CD4-positive, alpha-beta T cell (primary cell): Measurements from ENCODE around the gene ZNF23. TPM values are rescaled to one million over a fixed set of nuclear protein-coding genes. Genes with fewer than 3 reads are reported as not detected.

ENCODE experiments used
- ATAC-seq: fragments of 200-7000 bp; cut with Tn5 transposase; one replicate; pipeline ENCODE4 v1.10.0; 2022; ENCODE audit warnings: mild to moderate bottlenecking; ENCODE audit not compliant: poor library complexity
- CTCF ChIA-PET: fragments of 350-600 bp; sonication (Branson Sonifier 250); formaldehyde crosslinking; loops from one replicate; lab custom pipeline; 2021; ENCODE audit warnings: antibody characterized with exemption, inconsistent platforms; lab: Charles Lee
- POLR2A ChIA-PET: fragments of 350-600 bp; sonication (Branson Sonifier 250); formaldehyde crosslinking; loops from one replicate; lab custom pipeline; 2021; ENCODE audit warnings: antibody characterized with exemption, inconsistent platforms; lab: Charles Lee
- DNase-seq, 14 experiments: peaks; one replicate each; pipeline ENCODE4 v3.0.0-alpha.2; 2013 to 2020; ENCODE audit warnings: mixed read lengths in 2 of 14
- H3K27ac ChIP-seq, 2 donors: one replicate each; pipeline versions ENCODE4 v1.5.1 to v1.7.0; 2013; ENCODE audit warnings: low read length in 2 of 2, low read depth in 1 of 2, mild to moderate bottlenecking in 1 of 2
- H3K27me3 ChIP-seq, 2 experiments: 1 replicate in 1 of 2; 2 replicates in 1 of 2; pipeline versions ENCODE4 v1.6.1 to v1.7.0; 2013; ENCODE audit warnings: low read length in 2 of 2, control low read depth in 1 of 2, mild to moderate bottlenecking in 1 of 2, moderate library complexity in 1 of 2; ENCODE audit not compliant: insufficient read depth in 2 of 2, control insufficient read depth in 1 of 2
- H3K36me3 ChIP-seq: one replicate; pipeline ENCODE4 v1.6.1; 2013; ENCODE audit warnings: low read length, control low read depth; ENCODE audit not compliant: insufficient read depth
- H3K4me1 ChIP-seq: one replicate; pipeline ENCODE4 v1.6.1; 2013; ENCODE audit warnings: low read length, control low read depth; ENCODE audit not compliant: insufficient read depth
- H3K4me3 ChIP-seq: one replicate; pipeline ENCODE4 v1.5.1; 2013; ENCODE audit warnings: mild to moderate bottlenecking, low read length, moderate library complexity
- H3K9me3 ChIP-seq, 2 experiments: 1 replicate in 1 of 2; 2 replicates in 1 of 2; pipeline versions ENCODE4 v1.6.1 to v1.7.0; 2013; ENCODE audit warnings: low read length in 2 of 2, mild to moderate bottlenecking in 2 of 2, control low read depth in 1 of 2, moderate library complexity in 1 of 2; ENCODE audit not compliant: control insufficient read depth in 1 of 2, insufficient read depth in 1 of 2
- H3K27ac Mint-ChIP-seq: one replicate; pipeline ENCODE4 v1.8.0; 2020; ENCODE audit warnings: mixed read lengths
- H3K27me3 Mint-ChIP-seq: one replicate; pipeline ENCODE4 v1.8.0; 2021; ENCODE audit warnings: mixed read lengths
- H3K36me3 Mint-ChIP-seq: one replicate; pipeline ENCODE4 v1.8.0; 2021; ENCODE audit warnings: low read depth, mixed read lengths
- H3K4me1 Mint-ChIP-seq: one replicate; pipeline ENCODE4 v1.8.0; 2021; ENCODE audit warnings: low read depth, mixed read lengths
- H3K4me3 Mint-ChIP-seq: one replicate; pipeline ENCODE4 v1.8.0; 2020; ENCODE audit warnings: mild to moderate bottlenecking, mixed read lengths
- H3K9me3 Mint-ChIP-seq: one replicate; pipeline ENCODE4 v1.8.0; 2020; ENCODE audit warnings: mixed read lengths
- intact Hi-C, 2 experiments: fragments of 100-400 bp; cut with DNase I in 1 of 2; cut with micrococcal nuclease in 1 of 2; formaldehyde crosslinking; loops; one replicate each; pipeline versions ENCODE4 v1.15.1 to v1.9.0; 2023 to 2025; cut with DNase I, micrococcal nuclease
- total RNA-seq, 174 experiments: library from RNA in 2 of 174; stranded (reverse) in 2 of 174; gene quantifications; one replicate each; pipeline ENCODE4 v1.2.3 and lab custom pipeline; 2021 to 2026
- TF ChIP-seq, protein P1 (sequence below): fragments of 200-600 bp; IDR thresholded peaks from one replicate; pipeline ENCODE4 v1.8.0; 2022; ENCODE audit warnings: antibody characterized with exemption, mild to moderate bottlenecking

The ZNF23 gene
- total RNA-seq, 2 experiments from 2014 or later = 7.0 to 8.4 TPM

DNA sequence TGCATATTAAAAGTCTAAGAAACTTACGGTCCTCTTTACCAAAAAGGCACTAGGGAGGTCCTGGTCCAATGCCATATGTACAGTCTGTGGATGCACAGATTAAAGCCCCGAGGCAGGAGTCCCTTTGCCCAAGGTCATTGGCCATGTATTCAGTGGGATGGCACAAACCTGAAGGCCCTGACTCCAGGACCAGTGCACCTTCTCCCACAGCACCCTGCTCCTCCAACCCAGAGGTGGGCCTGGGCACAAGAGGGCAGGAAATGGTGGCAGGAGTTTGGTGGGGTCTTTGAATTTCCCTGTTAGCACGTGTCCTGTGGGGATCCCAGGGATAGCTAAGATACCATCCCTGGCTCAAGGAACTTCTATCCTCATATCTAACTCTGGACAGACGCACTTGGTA lies 48.7 kb downstream of the ZNF23 start:
- DNase-seq = no peak
- Histone ChIP-seq H3K27me3 (peaks cover 5 to 30% of the 10 kb centered on the region in 2 experiments), H3K4me1 (peaks cover 8% of the 10 kb centered on the region), H3K9me3 (no peaks in the 10 kb centered on the region), H3K36me3 (no peaks in the 10 kb centered on the region), H3K4me3 (no peak overlapping the region), H3K27ac (no peak overlapping the region)
- intact Hi-C loops = loop anchor here in 1 of 2 experiments (2.0 kb wide), 1 partner anchor 197 kb away; no protein-coding TSS in a partner anchor
- Mint-ChIP-seq H3K27ac (no peak overlapping the region), H3K27me3 (peaks cover 63% of the 10 kb centered on the region), H3K36me3 (no peaks in the 10 kb centered on the region), H3K9me3 (no peaks in the 10 kb centered on the region), H3K4me1 (peaks cover 5% of the 10 kb centered on the region), H3K4me3 (no peak overlapping the region)
- POLR2A ChIA-PET = interaction anchor here (1.0 kb wide), 1 partner anchor 87 kb away, joined by 3 read pairs; no protein-coding TSS in a partner anchor
- TF ChIP-seq, protein P1, sequence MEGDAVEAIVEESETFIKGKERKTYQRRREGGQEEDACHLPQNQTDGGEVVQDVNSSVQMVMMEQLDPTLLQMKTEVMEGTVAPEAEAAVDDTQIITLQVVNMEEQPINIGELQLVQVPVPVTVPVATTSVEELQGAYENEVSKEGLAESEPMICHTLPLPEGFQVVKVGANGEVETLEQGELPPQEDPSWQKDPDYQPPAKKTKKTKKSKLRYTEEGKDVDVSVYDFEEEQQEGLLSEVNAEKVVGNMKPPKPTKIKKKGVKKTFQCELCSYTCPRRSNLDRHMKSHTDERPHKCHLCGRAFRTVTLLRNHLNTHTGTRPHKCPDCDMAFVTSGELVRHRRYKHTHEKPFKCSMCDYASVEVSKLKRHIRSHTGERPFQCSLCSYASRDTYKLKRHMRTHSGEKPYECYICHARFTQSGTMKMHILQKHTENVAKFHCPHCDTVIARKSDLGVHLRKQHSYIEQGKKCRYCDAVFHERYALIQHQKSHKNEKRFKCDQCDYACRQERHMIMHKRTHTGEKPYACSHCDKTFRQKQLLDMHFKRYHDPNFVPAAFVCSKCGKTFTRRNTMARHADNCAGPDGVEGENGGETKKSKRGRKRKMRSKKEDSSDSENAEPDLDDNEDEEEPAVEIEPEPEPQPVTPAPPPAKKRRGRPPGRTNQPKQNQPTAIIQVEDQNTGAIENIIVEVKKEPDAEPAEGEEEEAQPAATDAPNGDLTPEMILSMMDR = no peak
- ATAC-seq = no peak
- CTCF ChIA-PET = interaction anchor here (0.7 to 2.2 kb wide), 10 partner anchors 9 to 198 kb away, joined by 3 to 42 read pairs (median 6); no protein-coding TSS in a partner anchor

DNA sequence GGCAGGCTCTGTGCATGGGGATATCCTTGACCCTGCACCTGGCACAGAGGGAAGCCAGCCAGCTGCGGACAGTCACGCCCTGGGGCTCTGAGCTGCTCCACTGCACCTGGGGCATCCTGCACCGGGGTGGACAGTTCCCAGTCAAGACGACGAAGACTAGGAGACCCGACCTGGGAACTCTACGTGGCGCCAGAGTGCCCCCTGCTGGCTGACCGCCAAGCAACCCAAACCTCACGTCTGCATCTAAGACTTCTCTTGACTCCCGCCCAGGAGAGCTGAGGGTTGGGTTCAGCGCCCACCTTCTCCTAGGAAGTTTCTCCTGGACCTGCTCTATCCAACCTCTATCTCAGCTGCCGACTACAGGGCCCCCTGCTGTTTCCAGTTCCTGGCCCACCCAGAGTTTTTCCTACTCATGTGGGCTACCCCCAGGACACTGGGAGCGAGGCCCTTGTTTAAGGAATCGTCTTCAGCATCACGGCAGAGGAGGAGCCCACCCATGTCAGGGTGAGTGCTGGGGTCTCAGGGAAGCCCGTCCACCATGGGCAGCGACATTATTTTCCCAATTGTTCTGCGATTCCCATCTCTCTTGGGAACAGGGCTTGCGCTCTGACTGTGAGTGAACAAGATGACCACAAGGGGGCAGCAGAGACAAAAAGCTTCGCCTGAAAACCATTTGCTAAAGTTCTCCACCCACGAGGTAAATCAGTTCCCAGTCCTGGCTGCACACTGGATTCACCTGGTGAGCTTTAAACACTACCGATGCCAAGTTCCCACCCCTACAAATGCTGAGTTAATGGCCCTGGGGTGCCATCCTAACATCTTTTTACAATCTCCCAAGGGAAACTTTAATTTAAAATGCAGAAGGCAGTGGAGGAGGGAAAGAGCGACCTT lies 49.5 kb downstream of the ZNF23 start:
- Mint-ChIP-seq H3K36me3 (no peaks in the 10 kb centered on the region), H3K27ac (no peak overlapping the region), H3K4me3 (no peak overlapping the region), H3K9me3 (no peaks in the 10 kb centered on the region), H3K27me3 (peaks cover 59% of the 10 kb centered on the region), H3K4me1 (peaks cover 5% of the 10 kb centered on the region)
- CTCF ChIA-PET = interaction anchor here (0.7 to 2.2 kb wide), 12 partner anchors 10 to 199 kb away, joined by 3 to 42 read pairs (median 5); no protein-coding TSS in a partner anchor
- peaks cover 5 to 28% of the 10 kb centered on the region in 2 experiments for H3K27me3 ChIP-seq
- ATAC-seq (peak; percentile 69), DNase-seq (peak; percentile 38 to 82 (median 60))
- no peak overlapping the region for H3K4me3 ChIP-seq
- POLR2A ChIA-PET = interaction anchor here (1.0 kb wide), 1 partner anchor 87 kb away, joined by 3 read pairs; no protein-coding TSS in a partner anchor
- no peak overlapping the region for H3K27ac ChIP-seq
- H3K36me3 ChIP-seq = no peaks in the 10 kb centered on the region
- no peaks in the 10 kb centered on the region for H3K9me3 ChIP-seq
- H3K4me1 ChIP-seq = peaks cover 8% of the 10 kb centered on the region
- TF ChIP-seq, protein P1 = peak; percentile 94
- intact Hi-C loops = loop anchor here (1.0 to 2.0 kb wide), 5 partner anchors 87 to 199 kb away; no protein-coding TSS in a partner anchor

DNA sequence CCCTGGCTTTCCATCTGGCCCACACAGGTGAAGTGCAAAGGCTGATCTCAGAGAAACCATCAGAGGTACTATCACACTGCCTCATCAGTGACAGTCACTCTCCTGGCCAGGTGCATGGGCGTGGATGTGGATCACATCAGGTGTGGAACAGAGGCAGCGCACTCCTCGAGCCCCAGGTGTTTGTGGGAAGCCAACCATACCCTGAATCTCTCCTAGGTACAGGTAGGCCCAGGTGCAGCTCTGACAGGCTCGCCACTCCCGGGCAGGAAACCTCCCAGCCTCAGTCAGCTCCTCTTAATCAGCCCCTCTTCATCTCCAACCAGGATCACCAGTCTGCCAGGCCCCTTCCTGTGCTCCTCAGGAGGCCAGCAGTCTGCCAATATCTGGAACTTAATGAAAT lies 51.9 kb downstream of the ZNF23 start:
- no peak overlapping the region for H3K4me3 ChIP-seq
- H3K27ac ChIP-seq = no peak overlapping the region
- H3K9me3 ChIP-seq = peaks cover 0 to 2% of the 10 kb centered on the region in 2 experiments
- no peak overlapping the region for H3K27ac Mint-ChIP-seq
- ChIA-PET CTCF (interaction anchor here (1.0 kb wide), 1 partner anchor 90 kb away, joined by 3 read pairs; no protein-coding TSS in a partner anchor), POLR2A (no interaction called here)
- DNase-seq = no peak
- TF ChIP-seq, protein P1 = no peak
- no peaks in the 10 kb centered on the region for H3K36me3 Mint-ChIP-seq
- H3K9me3 Mint-ChIP-seq = no peaks in the 10 kb centered on the region
- intact Hi-C loops = no loop called here
- H3K4me1 ChIP-seq = peaks cover 13% of the 10 kb centered on the region
- peaks cover 5% of the 10 kb centered on the region for H3K4me1 Mint-ChIP-seq
- no peak for ATAC-seq
- peaks cover 58% of the 10 kb centered on the region for H3K27me3 Mint-ChIP-seq
- no peaks in the 10 kb centered on the region for H3K36me3 ChIP-seq
- H3K27me3 ChIP-seq = peaks cover 9 to 33% of the 10 kb centered on the region in 2 experiments
- no peak overlapping the region for H3K4me3 Mint-ChIP-seq
